GM23338 (cell line): Measurements from ENCODE around the gene SLC22A17. TPM values are rescaled to one million over a fixed set of nuclear protein-coding genes. Genes with fewer than 3 reads are reported as not detected.

Source experiments
- ATAC-seq: fragments of 200-7000 bp; cut with Tn5 transposase; 3 replicates; pipeline ENCODE4 v1.9.1; 2020
- DNase-seq: peaks from one replicate; pipeline ENCODE4 v3.0.0-alpha.2; 2015; ENCODE audit warnings: low spot score
- H2AFZ ChIP-seq: fragments of 200-600 bp; sonication (generic); 2 replicates; pipeline ENCODE4 v1.8.0; 2016; ENCODE audit warnings: antibody characterized with exemption, mild to moderate bottlenecking, moderate library complexity
- H3F3A ChIP-seq: fragments of 200-600 bp; sonication (generic); replicated peaks from 2 replicates; pipeline ENCODE4 v1.8.0; 2017; ENCODE audit warnings: antibody characterized with exemption, mixed run types, low read depth
- H3K27ac ChIP-seq: fragments of 200-600 bp; sonication (generic); 2 replicates; pipeline ENCODE4 v1.6.1; 2016; ENCODE audit warnings: low read depth
- H3K27me3 ChIP-seq: fragments of 200-600 bp; sonication (generic); 2 replicates; pipeline ENCODE4 v1.8.0; 2016; ENCODE audit warnings: mild to moderate bottlenecking, mixed run types, moderate library complexity; ENCODE audit not compliant: insufficient read depth
- H3K36me3 ChIP-seq: fragments of 200-600 bp; sonication (generic); 2 replicates; pipeline ENCODE4 v1.8.0; 2016; ENCODE audit warnings: mild to moderate bottlenecking; ENCODE audit not compliant: insufficient read depth
- H3K4me1 ChIP-seq: fragments of 200-600 bp; sonication (generic); 2 replicates; pipeline ENCODE4 v1.8.0; 2016; ENCODE audit warnings: mild to moderate bottlenecking, moderate library complexity; ENCODE audit not compliant: insufficient read depth
- H3K4me2 ChIP-seq: fragments of 200-600 bp; sonication (generic); 2 replicates; pipeline ENCODE4 v1.7.1; 2017; ENCODE audit warnings: mixed run types
- H3K4me3 ChIP-seq: fragments of 200-600 bp; sonication (generic); 2 replicates; pipeline ENCODE4 v1.6.1; 2016; ENCODE audit warnings: mixed run types
- H3K79me2 ChIP-seq: fragments of 200-600 bp; sonication (generic); replicated peaks from 2 replicates; pipeline ENCODE4 v1.8.0; 2017; ENCODE audit warnings: mild to moderate bottlenecking; ENCODE audit not compliant: insufficient read depth
- H3K9me2 ChIP-seq: fragments of 200-600 bp; sonication (generic); 2 replicates; pipeline ENCODE4 v1.8.0; 2017; ENCODE audit not compliant: insufficient read depth
- H4K20me1 ChIP-seq: fragments of 200-600 bp; sonication (generic); replicated peaks from 2 replicates; pipeline ENCODE4 v1.8.0; 2017; ENCODE audit warnings: mild to moderate bottlenecking; ENCODE audit not compliant: insufficient read depth
- H3K27ac Mint-ChIP-seq: 2 replicates; pipeline ENCODE4 v1.8.0; 2020; ENCODE audit warnings: inconsistent platforms, mild to moderate bottlenecking, moderate library complexity, mixed read lengths
- H3K27me3 Mint-ChIP-seq: 3 replicates; pipeline ENCODE4 v1.8.0; 2022; ENCODE audit warnings: low read depth, mild to moderate bottlenecking, moderate library complexity, mixed read lengths, inconsistent platforms; ENCODE audit not compliant: insufficient read depth, poor library complexity
- H3K36me3 Mint-ChIP-seq: 3 replicates; pipeline ENCODE4 v1.8.0; 2021; ENCODE audit warnings: low read depth, mild to moderate bottlenecking, inconsistent platforms, moderate library complexity, mixed read lengths
- H3K4me1 Mint-ChIP-seq: 3 replicates; pipeline ENCODE4 v1.8.0; 2020; ENCODE audit warnings: mild to moderate bottlenecking, inconsistent platforms, mixed read lengths
- H3K4me3 Mint-ChIP-seq: 3 replicates; pipeline ENCODE4 v1.8.0; 2021; ENCODE audit warnings: moderate library complexity, mild to moderate bottlenecking, inconsistent platforms, mixed read lengths
- H3K9me3 Mint-ChIP-seq: 3 replicates; pipeline ENCODE4 v1.8.0; 2020; ENCODE audit warnings: moderate library complexity, mild to moderate bottlenecking, inconsistent platforms, mixed read lengths
- ETS1 ChIP-seq: IDR thresholded peaks from 2 replicates; pipeline ENCODE4 v1.6.1; 2016; ENCODE audit warnings: antibody characterized with exemption
- EZH2phosphoT487 ChIP-seq: fragments of 200-600 bp; sonication (generic); IDR thresholded peaks from one replicate; pipeline ENCODE4 v1.8.1; 2018; ENCODE audit warnings: antibody characterized with exemption; ENCODE audit not compliant: unreplicated experiment
- NANOG ChIP-seq: IDR thresholded peaks from 2 replicates; pipeline ENCODE4 v1.6.1; 2016; ENCODE audit warnings: antibody characterized with exemption, borderline replicate concordance
- POLR2AphosphoS5 ChIP-seq: IDR thresholded peaks from 2 replicates; pipeline ENCODE4 v1.6.1; 2016; ENCODE audit warnings: antibody characterized with exemption, low read depth
- REST ChIP-seq: IDR thresholded peaks from one replicate; pipeline ENCODE4 v1.6.1; 2018; ENCODE audit warnings: antibody characterized with exemption; ENCODE audit not compliant: unreplicated experiment
- STAT1 ChIP-seq: IDR thresholded peaks from one replicate; pipeline ENCODE4 v1.6.1; 2016; ENCODE audit warnings: antibody characterized with exemption; ENCODE audit not compliant: unreplicated experiment
- ZNF114 ChIP-seq: fragments of 250-450 bp; sonication (Bioruptor Pico); IDR thresholded peaks from 2 replicates; pipeline ENCODE4 v1.5.0; 2020; ENCODE audit warnings: mild to moderate bottlenecking, moderate library complexity
- ZNF331 ChIP-seq: fragments of 250-450 bp; sonication (Bioruptor Pico); IDR thresholded peaks from 2 replicates; pipeline ENCODE4 v1.5.0; 2020; ENCODE audit warnings: low read depth, mild to moderate bottlenecking, moderate library complexity
- ZNF462 ChIP-seq: fragments of 250-450 bp; sonication (Bioruptor Pico); IDR thresholded peaks from 2 replicates; pipeline ENCODE4 v1.5.0; 2020; ENCODE audit warnings: mild to moderate bottlenecking, moderate library complexity
- polyA plus RNA-seq: library from polyadenylated mRNA; unstranded; fragments of >200 nt; fragmentation: Nextera tagmentation; extraction: Ambion mirVana; gene quantifications from 2 replicates; pipeline ENCODE4 v1.2.1, GENCODE V29; 2016
- total RNA-seq: library from RNA; depleted of rRNA; stranded (reverse); fragments of >200 nt; shearing (Covaris generic); gene quantifications from 2 replicates; pipeline ENCODE4 v1.2.3, GENCODE V29; 2014

SLC22A17 gene
- total and polyA plus RNA-seq, 2 experiments from 2014 or later = 28.6 to 56.6 TPM

GRCh38 chr14:23396781-23397407 lies 44.2 kb upstream of the SLC22A17 start:
- Mint-ChIP-seq H3K36me3 (no peaks in the 10 kb centered on the region; the same call in 2 of the 3 replicates), H3K4me3 (no peak overlapping the region), H3K27ac (no peak overlapping the region), H3K9me3 (peaks cover 3% of the 10 kb centered on the region; the same call in 1 of the 3 replicates), H3K4me1 (peaks cover 6% of the 10 kb centered on the region), H3K27me3 (peaks cover 7% of the 10 kb centered on the region)
- no peak overlapping the region for H2AFZ ChIP-seq
- no peak overlapping the region for H3K4me2 ChIP-seq
- no peaks in the 10 kb centered on the region for H3K36me3 ChIP-seq
- H3K4me3 ChIP-seq = no peak overlapping the region
- no peaks in the 10 kb centered on the region for H3F3A ChIP-seq
- ATAC-seq (no peak), DNase-seq (no peak)
- H3K27ac ChIP-seq = no peak overlapping the region
- peaks cover 6% of the 10 kb centered on the region; the same call in 1 of the 2 replicates for H3K4me1 ChIP-seq
- TF ChIP-seq EZH2phosphoT487 = no peak
- TF ChIP-seq ZNF331 (CRISPR knock-in tag) = no peak
- TF ChIP-seq ZNF114 (CRISPR knock-in tag) = no peak
- TF ChIP-seq STAT1 = no peak
- no peak for TF ChIP-seq POLR2AphosphoS5
- no peak for TF ChIP-seq ZNF462 (CRISPR knock-in tag)
- no peak for TF ChIP-seq NANOG
- no peak for TF ChIP-seq ETS1
- TF ChIP-seq REST = no peak
- H4K20me1 ChIP-seq = no peaks in the 10 kb centered on the region
- no peaks in the 10 kb centered on the region for H3K79me2 ChIP-seq
- H3K27me3 ChIP-seq = no peaks in the 10 kb centered on the region
- peaks cover 9% of the 10 kb centered on the region; the same call in 1 of the 2 replicates for H3K9me2 ChIP-seq
